Measurements from ENCODE around the gene CCDC69.
"Not testable (repeated sequence)": the region's sequence is repeated elsewhere in the genome, so short reads cannot be mapped to it uniquely, and the experiment has no call there.

The CCDC69 gene

GRCh38 chr5:151223447-151224264 lies at the start of gene CCDC69:
Gene CCDC69, minus strand, starts transcription at chr5:151224092. Its CDS starts 122 bp downstream, at chr5:151223970.
- DNase-seq: peak; percentile 91

DNA sequence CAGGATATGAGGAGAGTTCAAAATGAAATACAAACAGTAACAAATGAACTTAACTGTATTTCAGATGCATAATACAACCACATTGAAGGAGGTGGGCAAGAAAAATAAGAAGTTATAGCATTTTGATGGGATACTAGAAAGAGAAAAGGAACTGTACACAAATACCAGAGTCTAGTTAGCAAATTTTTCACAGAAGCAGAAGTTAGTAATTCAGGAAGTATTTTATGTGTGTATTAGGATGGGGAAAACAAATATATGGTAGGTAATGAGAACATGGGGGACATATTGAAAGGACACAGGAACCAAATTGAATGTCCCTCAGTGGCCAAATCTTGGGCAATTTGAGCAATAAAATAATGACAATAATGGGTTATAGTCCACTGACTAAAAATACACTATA lies 47.4 kb upstream of the CCDC69 start:
- DNase-seq: no peak

- DNase-seq: no peak
Observed at GRCh38 chr5:151270599-151270998, 46.7 kb upstream of the CCDC69 start.

- peak; percentile 88 for DNase-seq
Observed at GRCh38 chr5:151267491-151268260, 43.8 kb upstream of the CCDC69 start.

DNA sequence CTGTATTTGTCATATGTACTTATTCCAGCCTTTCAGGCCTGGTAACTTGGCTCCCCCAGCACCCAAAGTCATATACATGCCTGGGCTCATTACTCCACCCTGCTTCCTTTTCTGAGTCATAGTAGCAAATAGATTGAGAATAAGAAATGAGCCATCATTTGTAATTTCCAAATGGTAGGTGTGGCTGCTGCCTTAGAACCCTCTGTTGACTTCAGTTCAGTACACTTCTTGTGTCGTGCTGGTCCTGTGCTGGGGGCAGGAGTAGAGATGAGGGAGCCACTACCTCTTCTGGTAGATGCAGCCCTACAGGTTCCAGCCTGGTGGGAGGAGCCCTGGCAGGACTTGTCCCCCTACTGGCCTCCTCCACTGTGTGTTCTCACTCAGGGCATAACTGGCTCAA lies 40.2 kb upstream of the CCDC69 start:
- DNase-seq: peak; percentile 66

- DNase-seq: no peak
Observed at GRCh38 chr5:151262532-151262931, 38.6 kb upstream of the CCDC69 start.

- DNase-seq: no peak
Observed at GRCh38 chr5:151259931-151260330, 36.0 kb upstream of the CCDC69 start.

DNA sequence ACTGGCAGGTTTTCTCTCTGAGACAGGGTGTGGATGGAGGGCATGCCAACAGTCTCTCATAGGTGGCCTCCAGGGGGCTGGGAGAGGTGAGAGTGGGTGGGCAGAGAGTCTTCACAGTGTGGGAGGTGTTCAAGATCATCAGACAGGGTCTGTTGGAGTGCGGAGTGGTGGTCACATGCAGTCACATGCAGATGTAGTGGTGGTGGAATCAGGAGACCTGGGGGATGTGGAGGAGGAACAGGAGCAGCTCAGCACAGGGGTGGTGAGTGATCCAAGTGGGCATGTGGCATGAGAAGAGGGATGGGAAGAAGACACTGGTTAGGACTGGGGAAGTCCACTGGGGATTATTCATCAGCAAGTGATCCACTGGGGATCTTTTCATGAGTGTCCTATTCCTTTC lies 34.9 kb upstream of the CCDC69 start:
- DNase-seq: no peak

- no peak for DNase-seq
Observed at GRCh38 chr5:151258201-151258611, 34.3 kb upstream of the CCDC69 start.

DNA sequence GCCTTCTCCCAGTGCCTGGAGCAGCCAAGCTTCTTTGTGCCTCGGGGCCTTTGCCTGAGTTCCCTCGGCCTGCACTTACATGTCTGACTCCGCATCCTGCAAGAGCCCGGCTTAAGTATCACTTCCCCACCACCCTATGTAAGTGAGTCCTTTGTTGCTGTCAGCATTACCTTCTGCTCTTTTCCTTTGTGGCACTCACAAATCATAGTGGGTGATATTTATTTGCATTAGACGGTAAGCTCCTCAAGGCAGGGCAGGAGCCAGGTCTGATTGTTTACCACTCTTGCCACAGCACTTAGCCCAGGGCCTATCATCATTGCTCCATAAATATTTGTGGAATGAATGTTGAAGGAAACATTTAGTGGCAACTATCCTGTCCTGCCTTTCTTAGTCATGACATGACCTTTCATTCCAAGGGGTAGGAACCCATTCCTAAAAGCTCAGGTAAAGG lies 33.9 kb upstream of the CCDC69 start:
- DNase-seq: peak; percentile 88

DNA sequence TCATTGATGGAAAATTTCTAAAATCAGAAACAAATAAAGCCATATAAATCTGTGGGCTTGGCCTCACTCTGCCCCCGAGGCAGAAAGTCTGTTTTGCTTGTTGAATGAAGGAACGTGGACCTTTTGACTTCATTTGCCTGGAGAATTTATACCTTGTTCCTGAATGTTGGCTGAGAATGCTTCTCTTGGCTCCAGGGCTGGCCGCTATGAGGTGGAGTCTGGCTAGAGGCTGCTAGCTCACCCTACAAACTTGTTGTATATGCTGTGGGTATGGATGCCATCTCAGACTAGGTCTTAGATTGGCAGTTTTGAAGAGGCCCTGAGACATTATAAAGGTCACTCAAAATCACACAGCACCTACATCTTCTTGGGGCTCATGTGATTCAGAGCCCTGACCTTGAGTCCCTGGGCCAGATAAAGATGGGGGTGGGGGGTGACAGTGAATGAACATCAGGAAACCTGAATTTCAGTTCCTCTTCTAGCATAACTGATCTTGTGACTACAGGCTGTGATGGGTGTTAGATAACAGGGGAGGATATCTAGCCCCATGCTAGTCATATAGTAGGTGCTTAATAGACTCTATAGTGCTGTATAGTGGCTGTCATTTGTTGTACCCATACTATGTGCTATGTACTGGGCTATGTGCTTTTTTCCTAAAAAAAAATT lies 31.9 kb upstream of the CCDC69 start:
- no peak for DNase-seq

GRCh38 chr5:151254990-151255389 lies 31.1 kb upstream of the CCDC69 start:
- not testable (repeated sequence) for DNase-seq

- no peak for DNase-seq
Observed at GRCh38 chr5:151254556-151254955, 30.7 kb upstream of the CCDC69 start.

GRCh38 chr5:151253605-151253950 lies 29.7 kb upstream of the CCDC69 start:
- DNase-seq: no peak

- peak; percentile 100 for DNase-seq
Observed at GRCh38 chr5:151252762-151253604, 29.1 kb upstream of the CCDC69 start, which contains the start of gene GM2A. Gene GM2A, plus strand, starts transcription at chr5:151253185. Its CDS starts 32 bp downstream, at chr5:151253217.

DNA sequence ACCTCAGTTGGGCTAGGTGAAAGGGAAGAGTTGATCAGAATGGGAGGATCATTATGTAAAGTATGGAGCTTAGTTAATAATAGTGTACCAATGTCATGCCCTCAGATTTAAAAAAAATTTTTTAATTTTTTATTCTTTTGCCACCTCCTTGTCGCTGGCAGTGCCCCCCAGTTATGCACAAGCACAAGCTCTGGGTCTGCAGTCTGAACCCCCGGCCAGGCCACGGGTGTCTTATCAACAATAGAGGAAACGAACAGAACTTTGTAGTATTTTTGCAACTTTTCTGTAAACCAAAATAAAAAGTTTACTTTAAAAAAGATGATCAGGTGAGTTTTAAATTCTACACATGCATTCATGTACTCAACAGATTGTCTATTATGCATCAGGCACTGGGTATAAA lies 27.7 kb upstream of the CCDC69 start:
- no peak for DNase-seq

- no peak for DNase-seq
Observed at GRCh38 chr5:151251001-151251551, 27.2 kb upstream of the CCDC69 start.

DNA sequence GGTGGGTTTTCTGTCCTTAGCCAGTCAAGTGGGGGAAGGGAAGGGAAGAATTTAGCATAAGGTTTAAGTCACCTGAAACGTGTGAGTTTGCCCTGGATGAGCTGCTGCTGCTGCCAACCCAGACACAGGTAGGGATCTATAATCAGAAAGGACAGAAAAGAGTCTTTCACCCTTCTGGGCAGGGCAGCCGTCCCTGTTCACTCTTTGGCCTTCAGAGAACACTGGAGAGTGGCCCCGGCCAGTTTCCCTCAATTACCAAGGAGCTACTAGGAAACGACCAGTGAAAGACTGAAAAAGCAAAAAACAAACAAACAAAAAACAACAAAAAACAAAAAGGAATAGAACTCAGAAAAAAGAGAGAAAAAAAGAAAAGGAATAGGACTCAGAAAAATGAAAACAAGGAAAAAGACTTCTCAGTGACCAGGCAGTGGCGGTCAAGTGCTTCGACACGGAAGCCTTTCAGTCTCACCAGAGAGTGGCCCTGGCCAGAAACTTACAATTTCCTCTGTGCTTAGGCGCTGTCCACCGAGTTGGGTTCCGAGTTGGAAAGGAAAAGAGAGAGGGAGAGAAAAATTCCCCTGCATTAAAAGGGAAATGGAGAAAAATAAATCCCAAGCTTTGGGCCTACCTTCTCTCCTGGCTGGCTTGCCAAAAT lies 26.6 kb upstream of the CCDC69 start:
- DNase-seq: no peak

GRCh38 chr5:151249281-151249680 lies 25.4 kb upstream of the CCDC69 start:
- no peak for DNase-seq

GRCh38 chr5:151248651-151249050 lies 24.8 kb upstream of the CCDC69 start:
- no peak for DNase-seq

GRCh38 chr5:151245680-151246219 lies 21.9 kb upstream of the CCDC69 start:
- DNase-seq: no peak
